DMS79 treated with DMSO at 0.1 percent for 48 hours (cell line): ENCODE data around the gene PDF.
"Not testable (repeated sequence)": the region's sequence is repeated elsewhere in the genome, so short reads cannot be mapped to it uniquely, and the experiment has no call there.

Source experiments
- DNase-seq: peaks from one replicate; lab custom pipeline; 2025; lab: John Stamatoyannopoulos, UW

The PDF gene

GRCh38 chr16:69330286-69331109 is at the start of gene PDF:
Gene PDF, minus strand, starts transcription at chr16:69330588. Its CDS starts 18 bp downstream, at chr16:69330570.
- DNase-seq: peak; percentile 65

- DNase-seq: no peak
Measured at GRCh38 chr16:69378760-69379159, 48.4 kb upstream of the PDF start.

GRCh38 chr16:69378036-69378435 is 47.6 kb upstream of the PDF start:
- DNase-seq: no peak

- DNase-seq: no peak
Measured at GRCh38 chr16:69376393-69377059, 46.1 kb upstream of the PDF start.

- no peak for DNase-seq
Measured at GRCh38 chr16:69373019-69373418, 42.6 kb upstream of the PDF start.

- DNase-seq: no peak
Measured at GRCh38 chr16:69371564-69371963, 41.2 kb upstream of the PDF start.

GRCh38 chr16:69368866-69369265 is 38.5 kb upstream of the PDF start:
- no peak for DNase-seq

- DNase-seq: no peak
Measured at GRCh38 chr16:69367980-69368379, 37.6 kb upstream of the PDF start.

- DNase-seq: no peak
Measured at GRCh38 chr16:69366431-69366830, 36.0 kb upstream of the PDF start.

- no peak for DNase-seq
Measured at GRCh38 chr16:69365901-69366300, 35.5 kb upstream of the PDF start.

- DNase-seq: no peak
Measured at GRCh38 chr16:69364088-69364487, 33.7 kb upstream of the PDF start.

- DNase-seq: no peak
Measured at GRCh38 chr16:69363281-69363717, 32.9 kb upstream of the PDF start.

- not testable (repeated sequence) for DNase-seq
Measured at GRCh38 chr16:69360070-69360469, 29.7 kb upstream of the PDF start.

- no peak for DNase-seq
Measured at GRCh38 chr16:69351309-69352027, 21.1 kb upstream of the PDF start, which contains the start of gene TMED6. Gene TMED6, minus strand, starts transcription at chr16:69351786. Its CDS starts 33 bp downstream, at chr16:69351753.

- DNase-seq: no peak
Measured at GRCh38 chr16:69350536-69351133, 20.2 kb upstream of the PDF start.

GRCh38 chr16:69349536-69349935 is 19.1 kb upstream of the PDF start:
- no peak for DNase-seq

GRCh38 chr16:69348222-69348621 is 17.8 kb upstream of the PDF start:
- no peak for DNase-seq

GRCh38 chr16:69346683-69347082 is 16.3 kb upstream of the PDF start:
- DNase-seq: no peak

GRCh38 chr16:69345923-69346322 is 15.5 kb upstream of the PDF start:
- no peak for DNase-seq

- DNase-seq: no peak
Measured at GRCh38 chr16:69344171-69344570, 13.8 kb upstream of the PDF start.

- DNase-seq: no peak
Measured at GRCh38 chr16:69340095-69340644, 9.8 kb upstream of the PDF start.
